HepG2 (cell line): ENCODE results near the gene NR3C2. TPM values are rescaled to one million over a fixed set of nuclear protein-coding genes. Genes with fewer than 3 reads are reported as not detected.

Experiments
- ATAC-seq: fragments of 200-7000 bp; cut with Tn5 transposase; 3 replicates; pipeline ENCODE4 v1.9.1; 2020; ENCODE audit warnings: mild to moderate bottlenecking, moderate library complexity
- BruUV-seq: library from RNA; stranded (reverse); fragments of 400-500 nt; replicated peaks from 2 replicates; lab custom pipeline; 2021; lab: Mats Ljungman, UMichigan
- CTCF ChIA-PET: fragments of 300-600 bp; formaldehyde crosslinking; extraction: SDS; loops from one replicate; lab custom pipeline; 2021; ENCODE audit warnings: low total read pairs, inconsistent platforms, low intra/inter-chr PET ratio; lab: Yijun Ruan, JAX
- POLR2A ChIA-PET: fragments of 350-600 bp; sonication (Branson Sonifier 250); formaldehyde crosslinking; loops from one replicate; lab custom pipeline; 2020; ENCODE audit warnings: antibody characterized with exemption, inconsistent platforms; lab: Yijun Ruan, JAX
- DNase-seq: peaks from one replicate; pipeline ENCODE4 v3.0.0-alpha.2; 2015; ENCODE audit warnings: low spot score
- FAIRE-seq: peaks from 3 replicates; lab custom pipeline; 2011; peaks lifted over from hg19 to GRCh38; lab: Jason Lieb, UNC
- H2AFZ ChIP-seq: one replicate; pipeline ENCODE4 v1.6.1; 2011; ENCODE audit warnings: low read length, inconsistent platforms
- H3K27ac ChIP-seq: fragments of 300-600 bp; 3 replicates; pipeline ENCODE4 v1.8.0; 2011; ENCODE audit warnings: mixed run types, mild to moderate bottlenecking, mixed read lengths, low read length, inconsistent platforms; ENCODE audit not compliant: insufficient read depth; ENCODE audit errors: extremely low read length
- H3K27me3 ChIP-seq, 2 experiments: fragments of 200-600 bp in 1 of 2; 2 replicates in 1 of 2; 3 replicates in 1 of 2; pipeline versions ENCODE4 v1.6.0 to v1.8.0; 2011; ENCODE audit warnings: low read length in 2 of 2, mild to moderate bottlenecking in 2 of 2, moderate library complexity in 2 of 2, inconsistent platforms in 1 of 2; ENCODE audit not compliant: insufficient read depth in 2 of 2, control insufficient read depth in 1 of 2
- H3K36me3 ChIP-seq, 2 experiments: fragments of 200-600 bp in 1 of 2; replicated peaks in 1 of 2; 2 replicates in 1 of 2; 3 replicates in 1 of 2; pipeline versions ENCODE4 v1.5.1 to v1.8.0; 2011; ENCODE audit warnings: low read length in 2 of 2, inconsistent platforms in 1 of 2; ENCODE audit not compliant: insufficient read depth in 2 of 2, control insufficient read depth in 1 of 2
- H3K4me1 ChIP-seq: 2 replicates; pipeline ENCODE4 v1.5.1; 2012; ENCODE audit warnings: low read length, inconsistent platforms; ENCODE audit not compliant: insufficient read depth
- H3K4me2 ChIP-seq: 2 replicates; pipeline ENCODE4 v1.6.0; 2011; ENCODE audit warnings: low read depth, low read length, inconsistent platforms
- H3K4me3 ChIP-seq, 3 experiments: fragments of 200-600 bp in 1 of 3; sonication (generic), shearing (Covaris generic) in 1 of 3; replicated peaks in 1 of 3; 2 replicates each; pipeline ENCODE4 v1.5.1; 2011 to 2016; ENCODE audit warnings: low read length in 3 of 3, inconsistent platforms in 2 of 3, low read depth in 2 of 3, mild to moderate bottlenecking in 2 of 3, control low read depth in 1 of 3, mixed read lengths in 1 of 3; ENCODE audit not compliant: insufficient read depth in 1 of 3
- H3K79me2 ChIP-seq: one replicate; pipeline ENCODE4 v1.6.1; 2011; ENCODE audit warnings: low read length, inconsistent platforms; ENCODE audit not compliant: insufficient read depth
- H3K9ac ChIP-seq: 2 replicates; pipeline ENCODE4 v1.6.0; 2011; ENCODE audit warnings: mild to moderate bottlenecking, low read depth, low read length, inconsistent platforms; ENCODE audit not compliant: insufficient read depth
- H3K9me3 ChIP-seq: 2 replicates; pipeline ENCODE4 v1.5.1; 2012; ENCODE audit warnings: mild to moderate bottlenecking, low read length
- H4K20me1 ChIP-seq: 2 replicates; pipeline ENCODE4 v1.6.0; 2011; ENCODE audit warnings: inconsistent platforms, mild to moderate bottlenecking, low read length, moderate library complexity; ENCODE audit not compliant: insufficient read depth
- BRCA1 ChIP-seq: sonication (generic); formaldehyde crosslinking; IDR thresholded peaks from 2 replicates; pipeline ENCODE4 v1.4.0; 2020; ENCODE audit warnings: missing genetic modification reagents
- CREB1 ChIP-seq, 2 experiments: fragments of 450-650 bp in 1 of 2; IDR thresholded peaks; 2 replicates each; pipeline ENCODE4 v1.6.1; 2016 to 2017; ENCODE audit warnings: control low read depth in 1 of 2, mild to moderate bottlenecking in 1 of 2, missing compliant biosample characterization in 1 of 2, missing genetic modification characterization in 1 of 2
- NFYB ChIP-seq: sonication (generic); formaldehyde crosslinking; IDR thresholded peaks from 2 replicates; pipeline ENCODE4 v1.4.0; 2020; ENCODE audit warnings: missing genetic modification reagents
- NR2C2 ChIP-seq: sonication (generic); formaldehyde crosslinking; IDR thresholded peaks from 2 replicates; pipeline ENCODE4 v1.4.0; 2020; ENCODE audit warnings: missing genetic modification reagents, mild to moderate bottlenecking, moderate library complexity, borderline replicate concordance
- RFXANK ChIP-seq: IDR thresholded peaks from 2 replicates; pipeline ENCODE4 v1.6.1; 2016
- SPEN ChIP-seq: sonication (generic); formaldehyde crosslinking; IDR thresholded peaks from 2 replicates; pipeline ENCODE4 v1.5.1; 2020; ENCODE audit warnings: low read depth, mild to moderate bottlenecking, missing genetic modification reagents
- WIZ ChIP-seq: sonication (generic); formaldehyde crosslinking; IDR thresholded peaks from 2 replicates; pipeline ENCODE4 v1.5.1; 2020; ENCODE audit warnings: mild to moderate bottlenecking, missing genetic modification reagents
- ZNF224 ChIP-seq: sonication (generic); formaldehyde crosslinking; IDR thresholded peaks from 2 replicates; pipeline ENCODE4 v1.5.0; 2020; ENCODE audit warnings: mild to moderate bottlenecking, missing genetic modification reagents
- ZNF225 ChIP-seq: sonication (generic); formaldehyde crosslinking; IDR thresholded peaks from 2 replicates; pipeline ENCODE4 v1.4.0; 2020; ENCODE audit warnings: mild to moderate bottlenecking, missing genetic modification reagents
- ZNF724P ChIP-seq: sonication (generic); formaldehyde crosslinking; IDR thresholded peaks from 2 replicates; pipeline ENCODE4 v1.8.0; 2022; ENCODE audit warnings: missing genetic modification reagents, borderline replicate concordance
- ZNF878 ChIP-seq: sonication (generic); formaldehyde crosslinking; IDR thresholded peaks from 2 replicates; pipeline ENCODE4 v1.8.1; 2023; ENCODE audit warnings: mild to moderate bottlenecking, missing genetic modification reagents, moderate library complexity
- ZNF883 ChIP-seq: sonication (generic); formaldehyde crosslinking; IDR thresholded peaks from 2 replicates; pipeline ENCODE4 v1.5.1; 2020; ENCODE audit warnings: mild to moderate bottlenecking, missing genetic modification reagents; ENCODE audit errors: not compliant biosample characterization
- ZSCAN22 ChIP-seq: sonication (generic); formaldehyde crosslinking; IDR thresholded peaks from 2 replicates; pipeline ENCODE4 v1.4.0; 2020; ENCODE audit warnings: mild to moderate bottlenecking, missing genetic modification reagents
- in situ Hi-C: cut with HindIII; loops from 2 replicates; pipeline ENCODE4 v1.10.0; 2017; ENCODE audit warnings: low pct_unique_long_range_greater_than_20kb; ENCODE audit not compliant: extremely low pct_ligation_motif_present
- intact Hi-C: fragments of 100-400 bp; cut with micrococcal nuclease; formaldehyde crosslinking; loops from one replicate; pipeline ENCODE4 v1.10.0; 2022; ENCODE audit not compliant: unreplicated experiment
- polyA plus RNA-seq, 8 experiments: library from polyadenylated mRNA; depleted of rRNA in 3 of 8; stranded (reverse) in 7 of 8; unstranded in 1 of 8; fragments of >200 nt; fragmentation: Illumina TruSeq in 4 of 8; extraction: Trizol in 4 of 8; gene quantifications; 2 replicates each; pipeline versions ENCODE4 v1.2.1 to v1.2.3, GENCODE V29; 2011 to 2016; ENCODE audit warnings: low read depth in 4 of 8, missing spikeins in 1 of 8, mixed read lengths in 1 of 8; ENCODE audit not compliant: insufficient read depth in 1 of 8
- total RNA-seq, 5 experiments: library from RNA; depleted of rRNA; stranded (reverse); fragments of >200 nt; fragmentation: Illumina TruSeq; extraction: Trizol; gene quantifications; 2 replicates each; pipeline ENCODE4 v1.2.3, GENCODE V29; 2016; ENCODE audit warnings: low read depth in 1 of 5
- TF ChIP-seq, protein P1 (sequence below): sonication (generic); formaldehyde crosslinking; IDR thresholded peaks from 2 replicates; pipeline ENCODE4 v1.5.0; 2020; ENCODE audit warnings: missing genetic modification reagents, mild to moderate bottlenecking, borderline replicate concordance
- TF ChIP-seq, protein P2 (sequence below): sonication (generic); formaldehyde crosslinking; IDR thresholded peaks from 2 replicates; pipeline ENCODE4 v1.5.0; 2020; ENCODE audit warnings: missing genetic modification reagents, mild to moderate bottlenecking, borderline replicate concordance
- TF ChIP-seq, protein P3 (sequence below): sonication (generic); formaldehyde crosslinking; IDR thresholded peaks from 2 replicates; pipeline ENCODE4 v1.5.0; 2020; ENCODE audit warnings: missing genetic modification reagents

NR3C2 gene
- total and polyA plus RNA-seq, 2 of the 13 experiments (the other 11 are each of a cell fraction or from before 2014, with no cell fraction given) = 0.26 to 0.46 TPM

GRCh38 chr4:148353571-148353970 is 88.6 kb downstream of the NR3C2 start:
- FAIRE-seq (no peak), DNase-seq (no peak), ATAC-seq (no peak)
- Histone ChIP-seq H2AFZ (no peak overlapping the region), H3K9ac (no peak overlapping the region), H3K27ac (no peak overlapping the region), H3K4me1 (no peaks in the 10 kb centered on the region), H3K4me3 (no peak overlapping the region), H3K27me3 (no peaks in the 10 kb centered on the region), H3K4me2 (no peak overlapping the region), H4K20me1 (no peaks in the 10 kb centered on the region), H3K9me3 (no peaks in the 10 kb centered on the region), H3K79me2 (no peaks in the 10 kb centered on the region), H3K36me3 (no peaks in the 10 kb centered on the region)
- CTCF ChIA-PET = no interaction called here
- intact Hi-C loops (no loop called here), in situ Hi-C loops (no loop called here)
- no TSS peak for BruUV-seq
- POLR2A ChIA-PET = no interaction called here
- TF ChIP-seq CREB1 (IDR thresholded peaks at IDR 0.05) = no peak
- no peak for TF ChIP-seq CREB1 (CRISPR knock-in tag; IDR thresholded peaks at IDR 0.05)
- no peak for TF ChIP-seq ZSCAN22 (CRISPR knock-in tag)
- no peak for TF ChIP-seq ZNF225 (CRISPR knock-in tag)
- TF ChIP-seq ZNF883 (CRISPR knock-in tag) = no peak
- no peak for TF ChIP-seq BRCA1
- TF ChIP-seq WIZ (CRISPR knock-in tag) = no peak
- TF ChIP-seq, protein P1, sequence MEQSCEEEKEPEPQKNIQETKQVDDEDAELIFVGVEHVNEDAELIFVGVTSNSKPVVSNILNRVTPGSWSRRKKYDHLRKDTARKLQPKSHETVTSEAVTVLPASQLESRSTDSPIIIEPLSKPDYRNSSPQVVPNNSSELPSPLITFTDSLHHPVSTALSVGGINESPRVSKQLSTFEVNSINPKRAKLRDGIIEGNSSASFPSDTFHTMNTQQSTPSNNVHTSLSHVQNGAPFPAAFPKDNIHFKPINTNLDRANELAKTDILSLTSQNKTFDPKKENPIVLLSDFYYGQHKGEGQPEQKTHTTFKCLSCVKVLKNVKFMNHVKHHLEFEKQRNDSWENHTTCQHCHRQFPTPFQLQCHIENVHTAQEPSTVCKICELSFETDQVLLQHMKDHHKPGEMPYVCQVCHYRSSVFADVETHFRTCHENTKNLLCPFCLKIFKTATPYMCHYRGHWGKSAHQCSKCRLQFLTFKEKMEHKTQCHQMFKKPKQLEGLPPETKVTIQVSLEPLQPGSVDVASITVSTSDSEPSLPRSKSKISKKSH (CRISPR knock-in tag) = no peak
- TF ChIP-seq RFXANK (CRISPR knock-in tag) = no peak
- no peak for TF ChIP-seq SPEN (CRISPR knock-in tag)
- no peak for TF ChIP-seq ZNF878 (CRISPR knock-in tag)
- no peak for TF ChIP-seq NR2C2 (CRISPR knock-in tag)
- TF ChIP-seq NFYB = no peak
- TF ChIP-seq ZNF724P (CRISPR knock-in tag) = no peak
- TF ChIP-seq ZNF224 = no peak
- TF ChIP-seq, protein P2, sequence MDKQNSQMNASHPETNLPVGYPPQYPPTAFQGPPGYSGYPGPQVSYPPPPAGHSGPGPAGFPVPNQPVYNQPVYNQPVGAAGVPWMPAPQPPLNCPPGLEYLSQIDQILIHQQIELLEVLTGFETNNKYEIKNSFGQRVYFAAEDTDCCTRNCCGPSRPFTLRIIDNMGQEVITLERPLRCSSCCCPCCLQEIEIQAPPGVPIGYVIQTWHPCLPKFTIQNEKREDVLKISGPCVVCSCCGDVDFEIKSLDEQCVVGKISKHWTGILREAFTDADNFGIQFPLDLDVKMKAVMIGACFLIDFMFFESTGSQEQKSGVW (CRISPR knock-in tag) = no peak
- TF ChIP-seq, protein P3, sequence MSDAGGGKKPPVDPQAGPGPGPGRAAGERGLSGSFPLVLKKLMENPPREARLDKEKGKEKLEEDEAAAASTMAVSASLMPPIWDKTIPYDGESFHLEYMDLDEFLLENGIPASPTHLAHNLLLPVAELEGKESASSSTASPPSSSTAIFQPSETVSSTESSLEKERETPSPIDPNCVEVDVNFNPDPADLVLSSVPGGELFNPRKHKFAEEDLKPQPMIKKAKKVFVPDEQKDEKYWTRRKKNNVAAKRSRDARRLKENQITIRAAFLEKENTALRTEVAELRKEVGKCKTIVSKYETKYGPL (CRISPR knock-in tag) = no peak
